Kidney epithelial cell (primary cell): ENCODE data around the gene TTLL5. TPM values are rescaled to one million over a fixed set of nuclear protein-coding genes. Genes with fewer than 3 reads are reported as not detected.

Experiments
- DNase-seq: peaks from one replicate; pipeline ENCODE4 v3.0.0-alpha.2; 2010; ENCODE audit warnings: low read depth
- H3K27me3 ChIP-seq: 2 replicates; pipeline ENCODE4 v1.6.0; 2011; ENCODE audit warnings: low read length; ENCODE audit not compliant: control insufficient read depth, insufficient read depth
- H3K36me3 ChIP-seq: 2 replicates; pipeline ENCODE4 v1.5.1; 2011; ENCODE audit warnings: low read length; ENCODE audit not compliant: control insufficient read depth, insufficient read depth
- H3K4me3 ChIP-seq: 2 replicates; pipeline ENCODE4 v1.5.1; 2011; ENCODE audit warnings: low read depth, mild to moderate bottlenecking, control low read depth, low read length
- total RNA-seq: library from RNA; depleted of rRNA; stranded (reverse); fragments of >200 nt; gene quantifications from 2 replicates; pipeline ENCODE4 v1.2.3, GENCODE V29; 2015
- TF ChIP-seq, protein P1 (sequence below): IDR thresholded peaks from 2 replicates; pipeline ENCODE4 v1.5.1; 2011; ENCODE audit warnings: mild to moderate bottlenecking, moderate library complexity, low read length, control low read depth, inconsistent platforms; ENCODE audit not compliant: insufficient read depth, poor library complexity, severe bottlenecking

TTLL5 gene
- total RNA-seq, 1 donor from 2014 or later: 24.7 TPM

DNA sequence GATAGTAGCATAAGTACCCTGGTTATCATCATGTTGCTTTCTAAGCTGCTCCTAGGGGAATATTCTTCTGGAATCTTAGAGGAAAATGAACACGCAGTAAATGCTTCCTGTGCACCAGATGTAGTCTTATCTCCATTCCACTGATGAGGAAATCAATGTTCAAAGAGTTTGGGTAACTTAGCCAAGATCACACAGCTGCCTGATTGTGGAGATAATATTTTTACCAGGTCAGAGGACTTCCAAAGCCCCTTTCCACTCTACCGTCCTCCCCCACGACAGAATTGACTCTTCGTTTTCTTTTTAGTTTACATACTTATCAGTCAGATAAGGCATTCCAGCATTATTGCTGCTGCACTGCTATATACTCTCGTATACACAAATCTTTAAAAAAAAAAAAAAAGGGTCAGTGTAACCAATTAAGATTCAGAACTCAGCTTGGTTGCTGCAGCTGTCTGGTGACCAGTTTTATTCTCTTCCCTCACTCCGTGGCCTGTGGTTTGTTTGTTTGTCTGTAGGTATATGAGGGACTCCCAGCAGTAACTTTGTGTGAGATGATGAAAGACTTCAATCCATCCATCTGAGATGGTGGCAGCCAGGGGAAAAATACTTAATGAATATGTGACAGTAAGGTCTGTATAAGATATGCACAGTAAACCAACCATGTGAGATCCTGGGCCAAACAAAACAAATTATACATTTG, 210.3 kb downstream of the TTLL5 start:
- no peaks in the 10 kb centered on the region for H3K27me3 ChIP-seq
- H3K36me3 ChIP-seq: no peaks in the 10 kb centered on the region
- DNase-seq: no peak
- no peak overlapping the region for H3K4me3 ChIP-seq
- TF ChIP-seq, protein P1, sequence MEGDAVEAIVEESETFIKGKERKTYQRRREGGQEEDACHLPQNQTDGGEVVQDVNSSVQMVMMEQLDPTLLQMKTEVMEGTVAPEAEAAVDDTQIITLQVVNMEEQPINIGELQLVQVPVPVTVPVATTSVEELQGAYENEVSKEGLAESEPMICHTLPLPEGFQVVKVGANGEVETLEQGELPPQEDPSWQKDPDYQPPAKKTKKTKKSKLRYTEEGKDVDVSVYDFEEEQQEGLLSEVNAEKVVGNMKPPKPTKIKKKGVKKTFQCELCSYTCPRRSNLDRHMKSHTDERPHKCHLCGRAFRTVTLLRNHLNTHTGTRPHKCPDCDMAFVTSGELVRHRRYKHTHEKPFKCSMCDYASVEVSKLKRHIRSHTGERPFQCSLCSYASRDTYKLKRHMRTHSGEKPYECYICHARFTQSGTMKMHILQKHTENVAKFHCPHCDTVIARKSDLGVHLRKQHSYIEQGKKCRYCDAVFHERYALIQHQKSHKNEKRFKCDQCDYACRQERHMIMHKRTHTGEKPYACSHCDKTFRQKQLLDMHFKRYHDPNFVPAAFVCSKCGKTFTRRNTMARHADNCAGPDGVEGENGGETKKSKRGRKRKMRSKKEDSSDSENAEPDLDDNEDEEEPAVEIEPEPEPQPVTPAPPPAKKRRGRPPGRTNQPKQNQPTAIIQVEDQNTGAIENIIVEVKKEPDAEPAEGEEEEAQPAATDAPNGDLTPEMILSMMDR: no peak

- Histone ChIP-seq H3K4me3 (no peak overlapping the region), H3K27me3 (no peaks in the 10 kb centered on the region), H3K36me3 (no peaks in the 10 kb centered on the region)
- TF ChIP-seq, protein P1: no peak
- DNase-seq: no peak
Measured at GRCh38 chr14:75875958-75876357, 214.9 kb downstream of the TTLL5 start.

- Histone ChIP-seq H3K36me3 (no peaks in the 10 kb centered on the region), H3K4me3 (no peak overlapping the region), H3K27me3 (no peaks in the 10 kb centered on the region)
- no peak for DNase-seq
- TF ChIP-seq, protein P1: no peak
Measured at GRCh38 chr14:75876530-75876929, 215.5 kb downstream of the TTLL5 start.

DNA sequence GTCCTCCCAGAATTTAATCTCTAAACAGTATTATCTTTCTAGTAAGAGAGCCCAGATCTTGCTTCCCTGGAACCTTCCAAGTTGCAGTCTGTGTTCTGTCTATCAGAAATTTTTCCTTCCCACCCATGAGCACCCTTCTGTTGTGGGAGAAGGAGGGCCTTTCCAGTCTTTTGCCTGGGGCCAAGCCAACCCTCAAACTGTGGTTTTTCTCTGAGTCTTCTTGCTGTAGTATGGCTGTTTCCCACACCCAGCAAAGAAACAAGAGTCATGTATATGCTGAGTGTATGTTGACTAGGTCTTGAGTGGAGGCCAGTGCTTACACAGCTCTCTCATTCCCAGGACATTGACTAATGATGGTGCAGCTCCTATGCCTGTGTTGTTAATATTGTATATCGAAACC, 216.2 kb downstream of the TTLL5 start:
- H3K36me3 ChIP-seq: no peaks in the 10 kb centered on the region
- H3K4me3 ChIP-seq: no peak overlapping the region
- no peaks in the 10 kb centered on the region for H3K27me3 ChIP-seq
- no peak for DNase-seq
- TF ChIP-seq, protein P1: no peak

DNA sequence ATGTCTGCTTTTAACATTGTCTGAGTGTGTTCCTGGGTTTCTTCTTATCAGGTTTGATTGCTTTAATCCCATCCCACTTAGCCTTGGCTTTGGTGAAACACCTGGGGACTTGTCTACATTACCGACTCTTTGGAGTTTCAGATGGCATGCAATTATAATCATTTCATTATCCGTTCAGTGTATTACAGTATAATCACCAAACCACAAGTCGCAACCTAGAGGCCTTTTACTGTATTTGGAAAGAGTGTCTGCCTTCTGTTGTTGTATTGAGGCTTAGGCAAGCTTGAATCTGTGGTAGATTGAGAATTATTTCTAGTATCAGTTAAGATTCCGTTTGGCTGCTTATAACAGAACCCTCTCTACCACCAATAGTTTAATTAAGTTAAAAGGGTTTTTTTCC, 216.8 kb downstream of the TTLL5 start:
- H3K4me3 ChIP-seq: no peak overlapping the region
- no peak for DNase-seq
- H3K36me3 ChIP-seq: no peaks in the 10 kb centered on the region
- TF ChIP-seq, protein P1: no peak
- no peaks in the 10 kb centered on the region for H3K27me3 ChIP-seq

DNA sequence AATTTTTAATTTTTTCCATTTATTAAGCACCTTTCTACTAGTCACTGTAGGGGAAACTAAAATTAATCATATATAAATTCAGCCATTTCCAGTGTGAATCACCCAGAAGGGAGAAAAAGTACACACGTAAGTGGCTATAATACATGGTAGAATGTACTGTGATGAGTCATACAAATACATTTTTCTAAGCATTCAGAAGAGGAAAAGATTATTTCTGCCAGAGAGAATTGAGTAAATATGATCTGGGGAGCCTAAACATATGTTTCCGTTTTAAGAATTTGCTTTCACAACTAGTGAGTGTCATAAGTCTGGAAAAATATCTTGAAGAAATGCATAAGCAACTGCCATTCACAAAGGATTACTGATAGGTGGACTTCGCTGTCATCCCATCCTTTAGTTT, 218.0 kb downstream of the TTLL5 start:
- Histone ChIP-seq H3K36me3 (no peaks in the 10 kb centered on the region), H3K27me3 (no peaks in the 10 kb centered on the region), H3K4me3 (no peak overlapping the region)
- TF ChIP-seq, protein P1: no peak
- no peak for DNase-seq
